Measurements from ENCODE around the gene MAOA. TPM values are rescaled to one million over a fixed set of nuclear protein-coding genes. Genes with fewer than 3 reads are reported as not detected.
A peak's percentile ranks its signal among the peaks of the same experiment; 100 is the strongest.
"Not testable (repeated sequence)": the region's sequence is repeated elsewhere in the genome, so short reads cannot be mapped to it uniquely, and the experiment has no call there.

The MAOA gene
- total RNA-seq, 1 experiment from 2014 or later, result 0.40 TPM

DNA sequence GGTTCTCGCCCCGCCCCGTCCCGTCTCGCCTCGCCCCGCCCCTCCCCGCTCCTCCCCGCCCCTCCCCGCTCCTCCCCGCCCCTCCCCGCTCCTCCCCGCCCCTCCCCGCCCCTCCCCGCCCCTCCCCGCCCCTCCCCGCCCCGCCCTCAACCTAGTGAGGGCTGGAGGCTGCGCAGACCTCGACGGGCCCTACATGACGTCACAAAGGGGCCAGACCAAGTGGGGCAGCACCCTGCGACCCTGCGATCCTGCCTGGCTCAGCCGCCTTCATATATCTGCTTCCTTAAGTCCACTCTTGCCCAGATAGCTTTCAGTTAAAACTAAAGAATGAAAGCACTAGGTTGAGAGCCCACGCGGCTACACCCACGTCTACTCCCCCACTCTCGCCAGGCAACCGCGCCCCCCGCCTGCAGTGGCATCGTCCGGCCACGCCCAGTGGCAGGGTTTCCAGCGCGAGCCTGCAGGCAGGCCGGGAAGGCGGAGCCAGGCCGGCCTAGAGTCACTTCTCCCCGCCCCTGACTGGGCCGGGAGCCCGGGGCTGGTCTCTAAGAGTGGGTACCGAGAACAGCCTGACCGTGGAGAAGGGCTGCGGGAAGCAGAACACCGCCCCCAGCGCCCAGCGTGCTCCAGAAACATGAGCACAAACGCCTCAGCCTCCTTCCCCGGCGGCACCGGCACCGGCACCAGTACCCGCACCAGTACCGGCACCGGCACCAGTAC is 1.5 kb upstream of the MAOA start:
- no peaks in the 10 kb centered on the region; the same call in 1 of the 2 replicates for H3K27me3 ChIP-seq
- H3K36me3 ChIP-seq, result no peaks in the 10 kb centered on the region
- H3K4me3 ChIP-seq, result peak overlapping the region; percentile 56
- no peaks in the 10 kb centered on the region for H3K9me3 ChIP-seq
- peak; percentile 88 for DNase-seq

DNA sequence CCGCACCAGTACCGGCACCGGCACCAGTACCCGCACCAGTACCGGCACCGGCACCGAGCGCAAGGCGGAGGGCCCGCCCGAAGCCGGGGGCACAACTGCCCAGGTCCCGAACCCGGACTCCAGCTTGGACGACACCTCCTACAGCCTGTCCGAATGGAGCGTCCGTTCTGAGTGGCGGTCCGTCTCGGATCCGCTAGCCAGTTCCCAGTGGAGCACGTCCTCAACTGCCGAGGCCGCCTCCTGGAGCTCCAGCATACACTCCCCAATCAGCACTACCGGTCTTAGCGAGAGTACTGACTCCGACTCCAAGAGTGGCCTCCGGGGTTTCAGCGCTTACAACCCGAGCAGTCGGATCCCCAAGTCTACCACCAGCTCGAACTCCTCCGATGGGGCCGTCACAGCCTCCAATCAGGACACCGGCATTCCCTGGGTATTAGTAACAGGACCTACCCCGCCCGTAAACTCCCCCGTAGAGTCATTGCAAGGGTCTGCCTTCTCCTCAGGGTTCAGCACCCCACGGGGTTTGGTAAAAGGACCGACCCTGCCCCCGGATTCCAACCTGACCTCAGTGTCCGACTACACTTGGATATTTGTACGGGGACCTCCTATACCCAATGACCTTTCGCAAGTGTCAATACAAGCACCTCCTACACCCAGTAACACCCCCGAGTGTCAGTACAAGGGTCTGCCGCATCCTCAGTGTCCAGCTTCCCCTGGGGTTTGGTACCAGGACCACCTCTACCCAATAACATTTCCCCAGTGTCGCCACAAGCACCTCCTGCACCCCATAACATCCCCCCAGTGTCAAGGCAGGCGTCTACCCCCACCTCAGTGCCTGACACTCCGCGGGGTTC is 721 bp upstream of the MAOA start:
- Histone ChIP-seq H3K9me3 (no peaks in the 10 kb centered on the region), H3K27me3 (no peaks in the 10 kb centered on the region; the same call in 1 of the 2 replicates), H3K36me3 (no peaks in the 10 kb centered on the region), H3K4me3 (peak overlapping the region; percentile 56)
- peak; percentile 34 for DNase-seq

DNA sequence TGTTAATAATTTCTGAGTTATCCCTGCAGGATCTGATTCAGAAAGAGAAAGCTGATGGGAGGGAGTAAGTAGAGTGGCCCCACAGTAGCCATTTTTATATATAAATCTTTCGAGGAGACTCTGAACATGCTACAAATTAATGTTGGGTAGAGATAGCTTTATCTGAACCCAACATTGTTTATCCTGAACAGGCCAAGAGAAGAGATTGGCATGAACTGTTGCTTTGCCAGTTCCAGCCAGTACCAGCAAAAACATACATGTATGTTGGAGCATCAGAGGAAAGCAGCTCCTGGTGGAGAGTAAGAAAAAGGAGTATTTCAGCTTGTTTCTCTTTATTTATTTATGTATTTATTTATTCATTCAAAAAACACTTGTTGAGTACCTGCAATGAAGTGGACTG is 1.6 kb downstream of the MAOA start:
- no peaks in the 10 kb centered on the region for H3K36me3 ChIP-seq
- no peak overlapping the region for H3K4me3 ChIP-seq
- no peaks in the 10 kb centered on the region for H3K9me3 ChIP-seq
- no peak for DNase-seq
- H3K27me3 ChIP-seq, result no peaks in the 10 kb centered on the region; the same call in 1 of the 2 replicates

DNA sequence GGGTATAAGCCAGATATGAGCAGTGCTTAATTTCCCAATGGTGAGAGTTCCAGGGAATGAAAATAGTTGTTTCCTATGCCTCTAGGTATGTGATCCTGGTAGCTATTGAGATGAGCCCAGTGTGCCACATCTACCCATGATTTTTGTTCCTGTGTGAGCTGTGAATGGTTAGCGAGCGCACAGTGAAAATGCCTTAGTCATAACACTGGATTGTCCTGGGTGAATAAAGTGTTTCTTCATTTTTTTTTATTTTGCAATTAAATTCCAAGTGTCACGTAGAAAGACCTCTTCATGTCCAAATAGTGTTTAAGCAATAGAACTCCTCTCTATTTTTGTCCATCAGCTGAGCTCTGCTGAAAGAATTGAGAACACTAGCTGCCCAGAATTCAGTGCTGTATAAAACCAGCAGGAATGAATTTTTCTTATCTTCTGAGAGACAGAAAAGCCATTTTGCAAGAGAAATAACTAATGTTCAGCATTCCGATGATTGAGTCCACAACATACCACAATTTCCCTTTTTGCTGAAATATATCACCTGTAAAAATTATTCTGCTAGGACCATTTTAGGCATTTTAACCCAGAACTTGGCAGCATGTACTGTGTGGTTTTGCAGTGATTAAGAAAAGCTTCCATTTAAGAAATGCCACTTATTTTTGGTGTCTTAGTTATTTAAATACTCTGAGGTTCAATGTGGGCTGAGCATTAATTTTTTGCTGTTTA is 5.6 kb downstream of the MAOA start:
- H3K4me3 ChIP-seq, result no peak overlapping the region
- no peaks in the 10 kb centered on the region for H3K27me3 ChIP-seq
- no peak for DNase-seq
- no peaks in the 10 kb centered on the region for H3K36me3 ChIP-seq
- no peaks in the 10 kb centered on the region for H3K9me3 ChIP-seq

DNA sequence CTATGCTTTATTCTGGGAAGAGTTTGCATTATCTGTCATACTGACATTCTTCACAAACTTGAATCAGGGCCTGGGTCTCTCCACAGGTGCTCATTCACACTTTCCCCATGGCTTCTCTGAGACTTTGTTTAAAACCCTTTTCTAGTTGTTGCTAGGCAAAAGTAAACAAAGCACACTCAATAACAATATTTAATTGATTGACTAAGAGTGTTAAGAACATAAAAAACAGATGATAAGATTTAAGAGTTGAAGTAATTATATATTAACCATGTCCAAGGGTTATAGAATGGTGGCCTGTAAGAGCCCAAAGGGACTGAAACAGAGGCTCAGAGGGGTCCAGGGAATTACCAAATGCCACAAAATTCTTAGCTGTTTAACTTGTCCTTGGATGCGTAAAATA is 7.1 kb downstream of the MAOA start:
- H3K27me3 ChIP-seq, result no peaks in the 10 kb centered on the region
- H3K4me3 ChIP-seq, result no peak overlapping the region
- H3K36me3 ChIP-seq, result no peaks in the 10 kb centered on the region
- H3K9me3 ChIP-seq, result no peaks in the 10 kb centered on the region
- no peak for DNase-seq

DNA sequence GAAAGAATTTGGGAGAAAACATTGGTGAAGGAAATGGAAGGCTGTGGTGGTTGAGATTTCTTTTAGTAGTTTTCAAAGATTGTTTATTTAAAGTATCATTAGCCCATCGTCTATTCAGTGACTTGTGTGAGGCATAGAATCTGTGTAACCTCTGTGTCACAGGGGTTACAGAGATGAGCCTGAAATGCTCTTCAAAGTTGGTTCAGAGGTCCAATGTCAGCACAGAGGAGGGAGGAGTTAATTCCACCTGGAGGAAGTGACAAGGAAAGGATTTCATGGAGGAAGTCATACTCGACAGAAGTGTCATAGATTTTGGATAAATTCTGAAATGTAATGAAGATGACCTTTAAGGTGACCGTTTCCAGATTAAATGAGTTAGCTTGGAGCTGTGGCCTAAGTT is 8.2 kb downstream of the MAOA start:
- no peak for DNase-seq
- no peaks in the 10 kb centered on the region for H3K27me3 ChIP-seq
- no peaks in the 10 kb centered on the region for H3K9me3 ChIP-seq
- H3K36me3 ChIP-seq, result no peaks in the 10 kb centered on the region
- H3K4me3 ChIP-seq, result no peak overlapping the region

DNA sequence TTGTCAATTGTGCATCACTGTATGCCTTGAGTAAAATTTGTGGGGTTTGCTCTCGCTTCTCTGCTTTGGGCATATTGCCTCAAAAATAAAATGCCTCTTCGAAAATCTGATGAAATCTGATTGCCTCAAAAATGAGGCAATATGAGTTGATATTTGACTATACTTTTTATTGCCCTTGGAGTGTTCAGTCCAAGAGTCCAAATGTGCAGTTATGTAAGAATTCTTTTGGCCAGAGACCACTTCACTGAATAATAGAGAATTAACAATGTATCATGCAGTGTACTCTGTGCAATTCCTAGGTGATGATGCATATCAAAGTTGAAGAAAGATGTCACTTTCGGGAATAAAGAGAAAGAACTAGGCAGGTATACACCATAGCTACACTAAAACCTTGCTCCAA is 8.6 kb downstream of the MAOA start:
- DNase-seq, result no peak

DNA sequence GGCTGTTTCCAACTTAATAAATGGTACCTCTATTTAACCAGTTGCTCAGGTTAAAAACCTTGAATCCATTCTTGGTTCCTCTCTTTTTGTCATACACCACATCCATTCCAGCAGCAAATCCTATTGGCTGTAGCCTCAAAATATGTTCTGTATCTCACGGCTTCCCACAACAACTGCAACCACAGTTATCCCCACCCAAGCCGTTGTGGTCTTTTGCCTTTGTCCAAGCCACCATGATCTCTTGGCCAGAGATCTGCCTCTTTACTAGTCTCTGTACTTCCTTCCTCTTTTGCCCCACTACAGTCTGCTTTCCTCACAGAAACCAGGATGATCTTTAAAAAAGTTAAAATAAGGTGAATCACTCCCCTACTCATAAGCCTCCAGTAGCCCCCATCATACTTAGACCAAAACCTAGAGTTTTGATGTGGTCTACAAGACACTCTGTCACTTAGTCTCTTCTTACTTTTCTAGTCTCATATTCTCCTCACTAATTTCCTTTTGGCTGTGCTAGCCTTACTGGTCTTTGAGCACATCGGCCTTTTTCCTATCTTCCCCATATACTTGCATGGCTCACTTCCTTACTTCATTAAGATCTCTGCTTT is 10.3 kb downstream of the MAOA start:
- Histone ChIP-seq H3K4me3 (no peak overlapping the region), H3K36me3 (no peaks in the 10 kb centered on the region), H3K27me3 (no peaks in the 10 kb centered on the region), H3K9me3 (no peaks in the 10 kb centered on the region)
- no peak for DNase-seq

More for the DNA sequence above, 8.6 kb downstream of the MAOA start:
- H3K4me3 ChIP-seq, result no peak overlapping the region
- no peaks in the 10 kb centered on the region for H3K36me3 ChIP-seq
- H3K27me3 ChIP-seq, result no peaks in the 10 kb centered on the region
- no peaks in the 10 kb centered on the region for H3K9me3 ChIP-seq

DNA sequence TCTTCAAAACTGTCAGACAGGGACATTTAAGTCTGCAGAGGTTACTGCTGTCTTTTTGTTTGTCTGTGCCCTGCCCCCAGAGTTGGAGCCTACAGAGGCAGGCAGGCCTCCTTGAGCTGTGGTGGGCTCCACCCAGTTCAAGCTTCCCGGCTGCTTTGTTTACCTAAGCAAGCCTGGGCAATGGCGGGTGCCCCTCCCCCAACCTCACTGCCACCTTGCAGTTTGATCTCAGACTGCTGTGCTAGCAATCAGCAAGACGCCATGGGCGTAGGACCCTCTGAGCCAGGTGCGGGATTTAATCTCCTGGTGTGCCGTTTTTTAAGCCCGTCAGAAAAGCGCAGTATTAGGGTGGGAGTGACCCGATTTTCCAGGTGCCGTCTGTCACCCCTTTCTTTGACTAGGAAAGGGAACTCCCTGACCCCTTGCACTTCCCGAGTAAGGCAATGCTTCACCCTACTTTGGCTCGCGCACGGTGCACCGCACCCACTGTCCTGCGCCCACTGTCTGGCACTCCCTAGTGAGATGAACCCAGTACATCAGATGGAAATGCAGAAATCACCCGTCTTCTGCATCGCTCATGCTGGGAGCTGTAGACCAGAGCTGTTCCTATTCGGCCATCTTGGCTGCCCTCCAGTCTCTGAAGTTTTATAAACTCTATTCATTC is 20.0 kb downstream of the MAOA start:
- not testable (repeated sequence) for H3K27me3 ChIP-seq, DNase-seq

DNA sequence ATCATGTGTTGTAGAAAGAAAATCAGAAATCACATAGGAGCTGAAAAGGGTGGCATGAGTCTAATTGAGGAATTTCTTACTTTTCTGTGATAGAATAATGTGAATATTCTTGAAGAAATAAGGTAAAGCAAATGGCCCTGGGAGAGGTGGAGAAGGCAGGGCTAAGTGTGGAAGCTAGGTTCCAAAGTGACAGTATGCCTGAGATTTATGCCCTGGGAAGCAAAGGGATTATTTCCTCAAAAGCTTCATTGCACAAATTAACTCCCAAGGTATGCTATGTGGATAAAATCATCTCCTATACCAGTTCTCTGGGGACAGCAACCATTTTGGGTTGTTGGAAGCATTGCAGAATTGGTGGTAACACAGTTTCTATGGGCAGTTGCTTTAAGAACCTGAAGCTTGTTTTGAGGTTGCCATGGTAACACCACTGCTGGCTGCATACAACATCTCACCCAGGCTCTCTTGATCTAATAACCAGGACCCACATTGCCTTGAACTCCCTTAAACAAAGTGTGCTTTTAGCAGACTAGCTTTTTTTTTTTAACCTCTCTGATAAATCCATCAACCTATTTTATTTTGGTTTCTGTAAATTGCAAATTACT is 21.0 kb downstream of the MAOA start:
- Histone ChIP-seq H3K27me3 (no peaks in the 10 kb centered on the region), H3K9me3 (no peaks in the 10 kb centered on the region), H3K4me3 (no peak overlapping the region), H3K36me3 (no peaks in the 10 kb centered on the region)
- no peak for DNase-seq

More for the DNA sequence above, 20.0 kb downstream of the MAOA start:
- not testable (repeated sequence) for H3K9me3 ChIP-seq, H3K36me3 ChIP-seq, H3K4me3 ChIP-seq

DNA sequence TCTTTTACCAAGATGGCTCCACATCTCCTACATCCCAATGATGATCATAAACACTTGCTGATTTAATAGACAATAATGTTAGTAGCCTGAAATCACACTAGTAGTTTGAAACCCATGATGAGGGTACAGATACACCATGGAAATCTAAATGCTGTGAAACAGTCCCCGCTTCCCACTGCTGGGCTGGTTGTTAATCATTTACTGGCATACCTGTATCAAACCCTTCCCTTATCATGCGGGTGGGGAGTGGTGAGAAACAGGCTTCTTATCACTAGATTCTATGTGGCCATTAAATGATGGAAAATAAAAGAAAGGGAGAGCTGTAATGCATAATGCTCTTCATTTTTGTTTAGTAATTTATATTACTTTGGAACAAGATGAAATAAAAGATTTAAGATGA is 21.9 kb downstream of the MAOA start:
- Histone ChIP-seq H3K9me3 (no peaks in the 10 kb centered on the region), H3K4me3 (no peak overlapping the region), H3K36me3 (no peaks in the 10 kb centered on the region), H3K27me3 (no peaks in the 10 kb centered on the region)
- no peak for DNase-seq

DNA sequence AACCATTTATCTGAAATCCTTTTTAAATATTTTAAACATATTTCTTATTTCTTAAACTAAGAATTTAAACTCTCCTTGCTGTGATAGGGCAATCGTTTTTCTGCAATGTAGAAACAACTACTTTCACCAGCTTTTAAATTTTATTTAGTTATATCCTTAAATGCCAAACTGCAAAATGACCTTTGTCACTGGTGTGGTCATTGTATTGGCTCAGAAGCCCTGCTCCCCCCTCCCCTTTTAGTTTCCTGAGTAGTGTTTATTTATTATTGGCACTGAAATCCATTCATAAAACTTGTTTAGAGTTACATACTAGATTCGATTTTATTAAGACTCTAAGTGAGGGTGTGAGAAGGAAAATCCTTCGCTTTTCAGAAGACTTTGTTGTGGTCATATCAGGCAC is 23.0 kb downstream of the MAOA start:
- no peaks in the 10 kb centered on the region for H3K27me3 ChIP-seq
- H3K4me3 ChIP-seq, result no peak overlapping the region
- H3K36me3 ChIP-seq, result no peaks in the 10 kb centered on the region
- H3K9me3 ChIP-seq, result no peaks in the 10 kb centered on the region
- no peak for DNase-seq

DNA sequence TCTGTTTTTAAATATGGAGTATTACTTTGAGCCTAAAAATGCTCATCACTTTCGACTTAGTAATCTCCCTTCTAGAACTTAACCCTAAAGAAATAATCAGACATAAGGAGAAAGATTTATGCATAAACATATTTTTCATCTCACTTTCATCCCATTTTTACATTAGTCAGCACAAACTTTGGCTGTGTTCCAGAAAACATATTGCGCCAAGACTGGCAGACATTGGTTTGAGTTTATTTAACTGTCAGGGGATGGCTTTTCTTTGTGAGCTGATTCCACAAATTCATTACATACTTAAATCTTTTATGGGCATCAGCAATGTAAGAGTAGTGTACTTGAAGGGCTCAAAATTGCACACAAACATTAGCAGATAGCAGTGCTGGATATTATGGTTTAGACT is 23.7 kb downstream of the MAOA start:
- no peaks in the 10 kb centered on the region for H3K9me3 ChIP-seq
- H3K27me3 ChIP-seq, result no peaks in the 10 kb centered on the region
- DNase-seq, result peak; percentile 3
- H3K4me3 ChIP-seq, result no peak overlapping the region
- H3K36me3 ChIP-seq, result no peaks in the 10 kb centered on the region

DNA sequence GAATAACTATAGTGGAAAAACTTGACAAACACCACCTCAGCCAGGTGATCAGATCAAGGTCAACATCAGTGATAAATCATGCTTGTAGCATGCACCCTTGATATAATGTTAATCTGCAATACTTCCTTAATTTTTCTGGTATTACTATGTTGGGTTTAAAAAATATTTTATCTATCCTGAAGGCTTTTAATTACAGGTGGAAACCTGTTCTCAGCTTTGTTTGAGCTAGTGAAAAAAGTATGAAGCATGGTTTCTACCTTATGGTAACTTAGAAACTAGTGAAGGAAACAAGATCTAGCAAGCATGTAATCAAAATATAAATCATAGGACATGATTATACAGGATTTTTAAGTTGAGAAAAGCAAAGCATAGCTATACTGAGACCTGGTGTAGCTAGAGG is 26.6 kb downstream of the MAOA start:
- no peak for DNase-seq
- no peak overlapping the region for H3K4me3 ChIP-seq
- H3K36me3 ChIP-seq, result no peaks in the 10 kb centered on the region
- H3K9me3 ChIP-seq, result no peaks in the 10 kb centered on the region
- no peaks in the 10 kb centered on the region for H3K27me3 ChIP-seq

DNA sequence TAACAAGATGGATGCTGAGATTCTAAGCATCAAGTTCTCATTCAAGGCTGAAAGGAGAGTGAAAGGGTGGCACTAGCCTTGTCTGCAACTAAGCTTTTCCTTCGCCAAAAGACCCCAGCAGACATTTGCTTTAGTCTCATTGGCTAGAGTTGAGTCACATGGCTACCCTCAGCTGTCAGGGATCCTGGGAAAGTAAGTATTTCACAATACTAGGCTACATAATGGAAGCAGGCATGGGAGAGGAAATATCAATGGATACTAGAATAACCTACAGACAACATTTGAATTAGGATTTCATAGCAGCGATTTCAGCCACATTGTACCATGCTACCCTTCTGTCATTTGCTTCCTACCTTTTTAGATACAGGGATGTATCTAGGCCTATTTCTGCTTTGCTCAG is 29.1 kb downstream of the MAOA start:
- no peaks in the 10 kb centered on the region for H3K9me3 ChIP-seq
- H3K4me3 ChIP-seq, result no peak overlapping the region
- H3K36me3 ChIP-seq, result no peaks in the 10 kb centered on the region
- no peak for DNase-seq
- H3K27me3 ChIP-seq, result no peaks in the 10 kb centered on the region

DNA sequence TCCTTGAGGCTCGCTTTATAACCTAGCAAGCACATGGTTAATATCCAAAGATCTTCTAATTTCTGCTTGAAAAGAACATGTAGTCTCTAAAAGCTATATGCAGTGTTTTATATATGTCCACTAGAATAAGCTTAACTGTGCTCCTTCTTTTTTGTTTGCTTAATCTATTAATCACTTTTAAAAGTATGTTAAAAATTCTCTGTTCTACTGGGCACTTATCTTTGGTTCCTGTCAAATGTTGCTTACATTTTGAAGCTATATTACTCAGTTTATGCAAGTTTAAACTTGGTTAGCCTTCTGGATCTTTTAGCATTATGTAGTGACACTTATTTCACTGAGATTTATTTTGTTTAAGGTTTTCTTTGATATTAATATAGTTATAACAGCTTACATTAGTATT is 32.5 kb downstream of the MAOA start:
- Histone ChIP-seq H3K27me3 (no peaks in the 10 kb centered on the region), H3K4me3 (no peak overlapping the region), H3K36me3 (no peaks in the 10 kb centered on the region), H3K9me3 (no peaks in the 10 kb centered on the region)
- DNase-seq, result no peak

Measured in MG63 (cell line).